ENCODE data around the gene BMP7. TPM values are rescaled to one million over a fixed set of nuclear protein-coding genes. Genes with fewer than 3 reads are reported as not detected.

Gene BMP7
- total and polyA plus RNA-seq, 2 of the 8 experiments (the other 6 are each of a cell fraction or from before 2014, with no cell fraction given), result 9.2 to 14.7 TPM

- no peaks in the 10 kb centered on the region for H3K79me1 ChIP-seq (ENCODE audit: low read depth, low read length)
- H4K8ac ChIP-seq (ENCODE audit: extremely low read depth, insufficient read depth, low read length), result no peak overlapping the region
- FAIRE-seq (no peak), DNase-seq (ENCODE audit: low read depth in 1 of 2, low spot score in 2 of 2) (no peak)
- no peak overlapping the region for H4K5ac ChIP-seq (ENCODE audit: insufficient read length, low read depth, low read length)
- TF ChIP-seq MAX (IDR thresholded peaks at IDR 0.05) (no peak), RAD21 (IDR thresholded peaks at IDR 0.05 in 1 of 2, conservative IDR thresholded peaks at IDR 0.05 in 1 of 2; ENCODE audit: low read depth in 2 of 2, low read length in 2 of 2) (no peak), EGR1 (IDR thresholded peaks at IDR 0.05; ENCODE audit: borderline replicate concordance, low read depth, low read length) (no peak), EP300 (IDR thresholded peaks at IDR 0.05; ENCODE audit: borderline replicate concordance in 1 of 2, low read depth in 2 of 2, low read length in 2 of 2) (no peak), HDAC2 (IDR thresholded peaks at IDR 0.05; ENCODE audit: borderline replicate concordance in 1 of 2, low read depth in 2 of 2, low read length in 2 of 2) (no peak), SRF (IDR thresholded peaks at IDR 0.05; ENCODE audit: low read depth, low read length) (no peak), PHF8 (conservative IDR thresholded peaks at IDR 0.05; ENCODE audit: low read depth, low read length) (no peak), TAF1 (IDR thresholded peaks at IDR 0.05; ENCODE audit: low read depth, low read length) (no peak), ZNF274 (IDR thresholded peaks at IDR 0.05; ENCODE audit: borderline replicate concordance, extremely low read depth, low read length) (no peak)
- H3K27ac ChIP-seq (ENCODE audit: low read depth, low read length), result no peak overlapping the region
- H2BK20ac ChIP-seq (ENCODE audit: low read length), result peak overlapping the region; percentile 73; the same call in 1 of the 2 replicates
- peaks cover 0 to 3% (median 0%) of the 10 kb centered on the region in 4 experiments; a peak in 1 of 7 replicates for H3K4me1 ChIP-seq (replicated peaks in 1 of 4; ENCODE audit: control insufficient read depth in 3 of 4, insufficient read depth in 4 of 4, low read length in 3 of 4)
- no peaks in the 10 kb centered on the region for H3K79me2 ChIP-seq (ENCODE audit: control insufficient read depth in 1 of 2, insufficient read depth in 2 of 2, low read length in 2 of 2)
- no peaks in the 10 kb centered on the region for H3K36me3 ChIP-seq (ENCODE audit: control insufficient read depth in 2 of 4, insufficient read depth in 4 of 4, low read length in 3 of 4)
- H3K4me2 ChIP-seq (ENCODE audit: insufficient read depth in 1 of 2, low read depth in 2 of 2, low read length in 2 of 2), result no peak overlapping the region; a peak in 1 of 4 replicates
- H3K23me2 ChIP-seq (ENCODE audit: low read depth, low read length), result no peaks in the 10 kb centered on the region; the same call in 1 of the 2 replicates
- H3K9ac ChIP-seq (replicated peaks in 1 of 4; ENCODE audit: extremely low read depth in 1 of 4, low read depth in 3 of 4, low read length in 3 of 4), result no peak overlapping the region
- no peak overlapping the region for H4K91ac ChIP-seq (replicated peaks; ENCODE audit: insufficient read length, low read length)
- H2BK12ac ChIP-seq (ENCODE audit: low read depth, low read length), result no peak overlapping the region
- no peak overlapping the region for H2BK5ac ChIP-seq (ENCODE audit: low read depth, low read length)
- no peak overlapping the region for H2AK5ac ChIP-seq (ENCODE audit: low read depth, low read length)
- no peak overlapping the region for H3K14ac ChIP-seq (ENCODE audit: insufficient read length)
- no peak overlapping the region for H3K4me3 ChIP-seq (ENCODE audit: extremely low read depth in 1 of 4, insufficient read depth in 2 of 4, low read depth in 3 of 4, low read length in 4 of 4)
- no peak overlapping the region for H3K23ac ChIP-seq (ENCODE audit: insufficient read length)
- no peak overlapping the region for H2BK120ac ChIP-seq (replicated peaks; ENCODE audit: low read depth, low read length)
- no peaks in the 10 kb centered on the region for H4K20me1 ChIP-seq (replicated peaks in 1 of 2; ENCODE audit: control insufficient read depth in 1 of 2, insufficient read depth in 2 of 2, low read length in 2 of 2)
- no peak overlapping the region for H3K4ac ChIP-seq (replicated peaks; ENCODE audit: insufficient read length, low read depth, low read length)
- peaks cover 0 to 9% (median 3%) of the 10 kb centered on the region in 4 experiments; a peak in 3 of 7 replicates for H3K27me3 ChIP-seq (replicated peaks in 1 of 4; ENCODE audit: control insufficient read depth in 3 of 4, extremely low read depth in 1 of 4, insufficient read depth in 3 of 4, low read length in 3 of 4)
- CTCF ChIA-PET (ENCODE audit: partially characterized antibody), result interaction anchor here (0.8 to 3.2 kb wide), 6 partner anchors 11 to 56 kb away, joined by 3 to 12 read pairs (median 6); partner anchors contain the start of gene SPO11
- no peak overlapping the region for H3K18ac ChIP-seq (ENCODE audit: extremely low read depth, low read length)
- H2BK15ac ChIP-seq (ENCODE audit: low read length), result peak overlapping the region; percentile 92; the same call in 1 of the 2 replicates
- H2AFZ ChIP-seq (ENCODE audit: low read length), result no peak overlapping the region
- no peak overlapping the region for H3K56ac ChIP-seq (replicated peaks; ENCODE audit: insufficient read length, low read depth, low read length)
- POLR2A ChIA-PET (ENCODE audit: partially characterized antibody), result interaction anchor here (1.0 kb wide), 1 partner anchor 46 kb away, joined by 3 read pairs; no protein-coding TSS in a partner anchor
- H3K9me3 ChIP-seq (ENCODE audit: insufficient read depth in 2 of 2, low read depth in 1 of 2, low read length in 1 of 2), result no peaks in the 10 kb centered on the region
- WGBS, 2 experiments (ENCODE audit: extremely low coverage in 1 of 2, insufficient coverage in 1 of 2, insufficient read length in 1 of 2, insufficient replicate concordance in 2 of 2, low coverage in 1 of 2, low lambda C conversion rate in 2 of 2, missing lambda C conversion rate in 1 of 2), result 82% methylated on average over 5 of the region's 5 CpGs; no CpG with 5 or more reads in 1 of the 2 experiments
Measured at GRCh38 chr20:57276221-57276620, 9.8 kb upstream of the BMP7 start.

All from H1 (cell line).